ENCODE results near the gene MCM5.
A peak's percentile ranks its signal among the peaks of the same experiment; 100 is the strongest.

MCM5 gene

GRCh38 chr22:35446365-35446764 is 46.4 kb downstream of the MCM5 start:
- Histone ChIP-seq H3K27ac (ENCODE audit: low read length) (peak overlapping the region; percentile 45), H3K4me3 (ENCODE audit: low read depth in 1 of 2, low read length in 2 of 2) (no peak overlapping the region), H3K27me3 (ENCODE audit: low read depth, low read length) (no peaks in the 10 kb centered on the region)

DNA sequence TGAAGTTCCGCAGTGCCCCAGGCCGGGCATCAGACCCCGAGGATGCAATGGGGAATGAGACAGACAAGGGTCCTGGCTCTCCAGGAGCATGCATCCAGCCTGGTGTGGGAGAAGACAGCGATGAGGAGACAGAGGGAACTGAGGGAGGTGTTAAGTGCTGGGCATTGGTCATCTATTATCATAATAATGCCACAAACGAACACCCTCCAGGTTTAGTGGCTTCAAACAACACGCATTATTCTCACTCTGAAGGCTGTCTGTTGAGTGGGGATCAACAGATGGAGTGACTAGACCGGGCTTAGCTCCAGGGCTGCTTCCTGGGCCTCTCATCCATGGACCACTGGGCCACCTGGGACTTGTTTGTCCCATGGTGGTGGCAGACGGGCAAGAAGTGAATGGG is 48.6 kb downstream of the MCM5 start:
- Histone ChIP-seq H3K9me3 (ENCODE audit: control insufficient read depth in 1 of 2, low read length in 2 of 2) (no peaks in the 10 kb centered on the region), H3K27ac (ENCODE audit: low read length) (no peak overlapping the region), H3K4me1 (ENCODE audit: control insufficient read depth in 1 of 2, insufficient read depth in 2 of 2, low read length in 2 of 2) (peaks cover 0 to 9% of the 10 kb centered on the region in 2 donors), H3K27me3 (ENCODE audit: low read depth, low read length) (no peaks in the 10 kb centered on the region), H3K4me3 (ENCODE audit: low read depth in 1 of 2, low read length in 2 of 2) (no peak overlapping the region), H3K36me3 (ENCODE audit: control insufficient read depth in 1 of 2, insufficient read depth in 2 of 2, low read length in 2 of 2) (no peaks in the 10 kb centered on the region)

More at GRCh38 chr22:35446365-35446764, 46.4 kb downstream of the MCM5 start:
- no peaks in the 10 kb centered on the region for H3K9me3 ChIP-seq (ENCODE audit: control insufficient read depth in 1 of 2, low read length in 2 of 2)
- H3K36me3 ChIP-seq (ENCODE audit: control insufficient read depth in 1 of 2, insufficient read depth in 2 of 2, low read length in 2 of 2), result no peaks in the 10 kb centered on the region
- peaks cover 0 to 5% of the 10 kb centered on the region in 2 donors for H3K4me1 ChIP-seq (ENCODE audit: control insufficient read depth in 1 of 2, insufficient read depth in 2 of 2, low read length in 2 of 2)

DNA sequence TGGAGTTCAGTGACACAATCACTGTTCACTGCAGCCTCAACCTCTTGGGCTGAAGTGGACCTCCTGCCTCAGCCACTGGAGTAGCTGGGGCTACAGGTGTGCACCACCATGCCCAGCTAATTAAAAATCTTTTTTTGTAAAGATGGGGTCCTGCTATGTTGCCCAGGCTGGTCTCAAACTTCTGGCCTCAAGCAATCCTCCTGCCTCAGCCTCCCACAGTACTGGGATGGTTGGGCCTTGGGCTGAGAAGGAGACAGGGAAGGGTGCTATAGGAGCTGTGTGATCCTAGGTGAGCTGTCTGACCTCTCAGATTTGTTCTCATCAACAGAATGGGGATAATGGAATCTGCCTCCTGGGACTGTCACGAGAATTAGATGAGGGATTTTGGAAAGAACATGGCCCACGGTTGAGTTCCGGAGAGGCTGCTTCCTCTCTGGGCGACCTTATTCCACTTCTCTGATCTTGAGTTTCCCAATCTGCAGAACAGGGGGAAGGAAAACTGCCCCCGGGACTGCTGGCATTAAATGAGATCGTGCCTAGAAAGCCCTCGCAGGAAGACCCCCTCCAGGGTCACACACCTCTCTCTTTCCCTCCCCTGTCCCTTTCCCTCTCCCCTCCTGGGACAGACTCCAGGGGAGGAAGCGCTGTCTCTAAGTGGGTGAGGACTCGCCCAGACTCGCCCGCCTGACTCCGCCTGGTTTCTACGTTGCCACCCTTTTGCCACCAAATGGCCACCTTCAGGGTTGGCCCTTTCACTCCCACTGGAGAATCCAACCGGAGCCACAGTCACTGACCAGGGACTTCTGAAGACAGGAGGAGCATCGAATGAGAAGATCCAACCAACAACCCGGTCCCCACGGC is 50.1 kb downstream of the MCM5 start:
- H3K36me3 ChIP-seq (ENCODE audit: control insufficient read depth in 1 of 2, insufficient read depth in 2 of 2, low read length in 2 of 2), result no peaks in the 10 kb centered on the region
- peaks cover 0 to 20% of the 10 kb centered on the region in 2 donors for H3K4me1 ChIP-seq (ENCODE audit: control insufficient read depth in 1 of 2, insufficient read depth in 2 of 2, low read length in 2 of 2)
- H3K4me3 ChIP-seq (ENCODE audit: low read depth in 1 of 2, low read length in 2 of 2), result no peak overlapping the region
- no peak overlapping the region for H3K27ac ChIP-seq (ENCODE audit: low read length)
- H3K9me3 ChIP-seq (ENCODE audit: control insufficient read depth in 1 of 2, low read length in 2 of 2), result no peaks in the 10 kb centered on the region
- no peaks in the 10 kb centered on the region for H3K27me3 ChIP-seq (ENCODE audit: low read depth, low read length)

DNA sequence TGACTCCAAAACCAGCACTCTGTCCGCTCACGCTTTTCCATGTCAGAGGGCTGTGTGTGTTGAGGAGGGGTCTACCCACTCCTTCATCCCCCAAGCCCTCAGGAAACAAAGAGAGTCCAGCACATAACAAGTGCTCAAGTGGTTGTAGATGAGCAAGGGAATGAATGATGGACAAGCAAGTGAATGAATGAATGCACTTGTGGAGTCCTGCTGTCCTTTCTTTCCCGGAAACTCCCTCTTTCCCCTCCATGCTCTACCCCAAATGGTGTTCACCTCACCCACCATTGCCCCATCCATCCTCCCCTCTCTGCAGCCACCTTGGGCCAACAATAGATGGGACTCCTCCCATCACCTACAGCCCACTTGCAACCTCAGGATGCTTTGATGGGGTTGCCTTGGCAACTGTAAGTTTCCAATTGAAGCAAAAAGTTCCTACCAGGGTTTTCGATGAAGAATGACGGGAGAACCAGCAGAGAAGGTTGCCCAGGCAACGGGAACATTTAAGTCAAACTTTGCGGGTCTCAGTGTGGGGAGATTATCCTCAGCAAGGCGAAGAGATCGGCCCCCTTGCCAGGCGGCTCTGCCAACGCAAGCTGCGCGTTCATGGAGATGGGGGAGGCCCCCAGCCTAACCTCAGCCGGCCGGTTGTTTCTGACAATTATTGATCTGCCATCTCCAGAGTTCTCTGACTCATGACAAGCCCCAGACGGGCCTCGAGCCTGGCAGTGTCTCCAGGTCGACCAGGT is 51.1 kb downstream of the MCM5 start:
- Histone ChIP-seq H3K4me1 (ENCODE audit: control insufficient read depth in 1 of 2, insufficient read depth in 2 of 2, low read length in 2 of 2) (peaks cover 0 to 18% of the 10 kb centered on the region in 2 donors), H3K27ac (ENCODE audit: low read length) (no peak overlapping the region), H3K4me3 (ENCODE audit: low read depth in 1 of 2, low read length in 2 of 2) (no peak overlapping the region), H3K27me3 (ENCODE audit: low read depth, low read length) (no peaks in the 10 kb centered on the region), H3K9me3 (ENCODE audit: control insufficient read depth in 1 of 2, low read length in 2 of 2) (no peaks in the 10 kb centered on the region), H3K36me3 (ENCODE audit: control insufficient read depth in 1 of 2, insufficient read depth in 2 of 2, low read length in 2 of 2) (no peaks in the 10 kb centered on the region)

DNA sequence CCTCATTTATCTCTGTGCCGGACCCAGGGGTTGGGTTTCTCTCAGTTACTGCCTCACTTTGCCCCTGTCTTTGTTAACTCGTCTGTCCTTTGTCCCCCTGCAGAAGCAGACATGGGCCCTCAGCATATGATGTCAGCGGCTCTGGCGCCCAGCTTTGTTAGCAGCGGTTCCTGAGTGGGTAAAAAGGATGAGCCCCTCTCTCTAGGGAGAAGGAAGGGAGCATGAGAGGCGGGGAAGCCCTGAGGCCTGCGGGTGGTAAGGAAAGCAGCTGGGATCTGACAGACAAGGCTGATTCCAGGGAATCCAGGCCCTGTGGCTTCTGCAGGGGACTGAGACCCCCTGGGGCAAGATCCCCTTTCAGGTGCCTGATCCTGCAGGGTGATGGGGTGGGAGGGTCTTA is 51.7 kb downstream of the MCM5 start:
- Histone ChIP-seq H3K36me3 (ENCODE audit: control insufficient read depth in 1 of 2, insufficient read depth in 2 of 2, low read length in 2 of 2) (no peaks in the 10 kb centered on the region), H3K27me3 (ENCODE audit: low read depth, low read length) (no peaks in the 10 kb centered on the region), H3K9me3 (ENCODE audit: control insufficient read depth in 1 of 2, low read length in 2 of 2) (no peaks in the 10 kb centered on the region), H3K4me1 (ENCODE audit: control insufficient read depth in 1 of 2, insufficient read depth in 2 of 2, low read length in 2 of 2) (peaks cover 0 to 15% of the 10 kb centered on the region in 2 donors), H3K27ac (ENCODE audit: low read length) (no peak overlapping the region), H3K4me3 (ENCODE audit: low read depth in 1 of 2, low read length in 2 of 2) (no peak overlapping the region)

DNA sequence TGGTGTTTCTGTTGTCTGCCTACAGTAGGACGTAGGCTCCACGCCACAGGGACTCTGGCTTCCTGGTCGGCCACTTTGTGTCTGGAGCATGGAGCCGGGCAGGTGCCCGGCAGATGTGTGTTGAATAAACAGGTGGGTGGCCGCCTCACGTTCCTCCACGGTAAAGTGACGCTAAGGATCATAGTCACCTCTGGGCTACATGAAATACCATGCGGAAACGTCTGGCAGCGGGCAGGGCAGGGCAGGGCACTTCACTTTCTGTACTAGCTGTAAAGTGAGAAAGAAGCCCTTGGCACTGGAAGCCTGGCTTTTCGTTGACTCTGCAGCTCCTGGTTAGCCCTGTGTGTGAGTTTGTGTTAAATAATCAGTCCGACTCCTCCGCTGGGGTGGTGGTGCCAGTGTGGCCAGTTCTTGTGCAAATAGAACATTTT is 52.4 kb downstream of the MCM5 start:
- no peak overlapping the region for H3K4me3 ChIP-seq (ENCODE audit: low read depth in 1 of 2, low read length in 2 of 2)
- H3K27me3 ChIP-seq (ENCODE audit: low read depth, low read length), result no peaks in the 10 kb centered on the region
- no peaks in the 10 kb centered on the region for H3K36me3 ChIP-seq (ENCODE audit: control insufficient read depth in 1 of 2, insufficient read depth in 2 of 2, low read length in 2 of 2)
- peaks cover 0 to 15% of the 10 kb centered on the region in 2 donors for H3K4me1 ChIP-seq (ENCODE audit: control insufficient read depth in 1 of 2, insufficient read depth in 2 of 2, low read length in 2 of 2)
- no peaks in the 10 kb centered on the region for H3K9me3 ChIP-seq (ENCODE audit: control insufficient read depth in 1 of 2, low read length in 2 of 2)
- no peak overlapping the region for H3K27ac ChIP-seq (ENCODE audit: low read length)

- Histone ChIP-seq H3K27me3 (ENCODE audit: low read depth, low read length) (no peaks in the 10 kb centered on the region), H3K27ac (ENCODE audit: low read length) (no peak overlapping the region), H3K4me3 (ENCODE audit: low read depth in 1 of 2, low read length in 2 of 2) (no peak overlapping the region), H3K4me1 (ENCODE audit: control insufficient read depth in 1 of 2, insufficient read depth in 2 of 2, low read length in 2 of 2) (peaks cover 0 to 15% of the 10 kb centered on the region in 2 donors), H3K36me3 (ENCODE audit: control insufficient read depth in 1 of 2, insufficient read depth in 2 of 2, low read length in 2 of 2) (no peaks in the 10 kb centered on the region), H3K9me3 (ENCODE audit: control insufficient read depth in 1 of 2, low read length in 2 of 2) (no peaks in the 10 kb centered on the region)
These were observed 53.1 kb downstream of the MCM5 start for GRCh38 chr22:35452810-35453743.

- H3K9me3 ChIP-seq (ENCODE audit: control insufficient read depth in 1 of 2, low read length in 2 of 2), result no peaks in the 10 kb centered on the region
- H3K36me3 ChIP-seq (ENCODE audit: control insufficient read depth in 1 of 2, insufficient read depth in 2 of 2, low read length in 2 of 2), result no peaks in the 10 kb centered on the region
- no peaks in the 10 kb centered on the region for H3K27me3 ChIP-seq (ENCODE audit: low read depth, low read length)
- H3K4me3 ChIP-seq (ENCODE audit: low read depth in 1 of 2, low read length in 2 of 2), result no peak overlapping the region
- no peak overlapping the region for H3K27ac ChIP-seq (ENCODE audit: low read length)
- H3K4me1 ChIP-seq (ENCODE audit: control insufficient read depth in 1 of 2, insufficient read depth in 2 of 2, low read length in 2 of 2), result peaks cover 0 to 15% of the 10 kb centered on the region in 2 donors
These were observed 54.6 kb downstream of the MCM5 start for GRCh38 chr22:35454416-35455054.

DNA sequence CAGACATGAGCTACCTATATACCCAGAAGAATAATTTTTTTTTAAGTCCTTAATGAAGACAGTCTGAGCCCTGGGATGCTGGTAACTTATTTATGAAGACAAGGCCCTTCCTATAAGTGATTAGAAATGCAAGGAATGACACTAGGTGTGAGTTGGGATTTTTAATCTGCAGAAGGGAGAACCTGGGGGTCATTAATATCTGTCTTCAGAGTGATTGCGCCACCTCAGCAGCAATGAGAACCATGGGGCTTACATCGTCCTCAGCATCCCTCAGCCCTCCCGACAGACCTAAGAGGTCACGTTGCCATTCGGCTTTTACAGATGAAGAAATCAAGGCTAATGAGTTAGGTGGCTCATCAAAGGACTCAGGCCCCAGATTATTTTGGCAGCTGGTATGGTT is 55.6 kb downstream of the MCM5 start:
- no peak overlapping the region for H3K27ac ChIP-seq (ENCODE audit: low read length)
- H3K4me1 ChIP-seq (ENCODE audit: control insufficient read depth in 1 of 2, insufficient read depth in 2 of 2, low read length in 2 of 2), result peaks cover 0 to 15% of the 10 kb centered on the region in 2 donors
- H3K9me3 ChIP-seq (ENCODE audit: control insufficient read depth in 1 of 2, low read length in 2 of 2), result no peaks in the 10 kb centered on the region
- H3K4me3 ChIP-seq (ENCODE audit: low read depth in 1 of 2, low read length in 2 of 2), result no peak overlapping the region
- H3K36me3 ChIP-seq (ENCODE audit: control insufficient read depth in 1 of 2, insufficient read depth in 2 of 2, low read length in 2 of 2), result no peaks in the 10 kb centered on the region
- H3K27me3 ChIP-seq (ENCODE audit: low read depth, low read length), result no peaks in the 10 kb centered on the region

DNA sequence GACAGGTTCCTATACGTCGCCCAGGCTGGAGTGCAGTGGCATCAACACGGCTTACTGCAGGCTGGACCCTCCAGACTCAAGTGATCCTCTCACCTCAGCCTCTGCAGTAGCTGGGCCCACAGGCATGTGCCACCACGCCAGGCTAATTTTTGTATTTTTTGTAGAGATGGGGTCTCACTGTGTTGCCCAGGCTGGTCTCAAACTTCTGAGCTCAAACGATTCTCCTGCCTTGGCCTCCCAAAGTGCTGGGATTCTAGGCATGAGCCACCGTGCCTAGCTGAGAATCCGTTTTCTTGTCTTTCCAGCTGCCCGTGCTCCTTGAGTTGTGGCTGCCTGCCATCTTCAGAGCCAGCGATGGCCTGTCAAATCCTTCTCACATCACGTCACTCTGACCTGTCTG is 56.8 kb downstream of the MCM5 start:
- Histone ChIP-seq H3K27ac (ENCODE audit: low read length) (no peak overlapping the region), H3K9me3 (ENCODE audit: control insufficient read depth in 1 of 2, low read length in 2 of 2) (no peaks in the 10 kb centered on the region), H3K36me3 (ENCODE audit: control insufficient read depth in 1 of 2, insufficient read depth in 2 of 2, low read length in 2 of 2) (no peaks in the 10 kb centered on the region), H3K4me3 (ENCODE audit: low read depth in 1 of 2, low read length in 2 of 2) (no peak overlapping the region), H3K27me3 (ENCODE audit: low read depth, low read length) (no peaks in the 10 kb centered on the region), H3K4me1 (ENCODE audit: control insufficient read depth in 1 of 2, insufficient read depth in 2 of 2, low read length in 2 of 2) (peaks cover 0 to 15% of the 10 kb centered on the region in 2 donors)

Measured in muscle layer of duodenum (tissue), 2 donors.